AG09309 (cell line): ENCODE results near the gene TTYH1.
"Not testable (repeated sequence)": the region's sequence is repeated elsewhere in the genome, so short reads cannot be mapped to it uniquely, and the experiment has no call there.

ENCODE experiments used
- DNase-seq: peaks from one replicate; pipeline ENCODE4 v3.0.0-alpha.2; 2010; ENCODE audit warnings: low read depth
- H3K4me3 ChIP-seq: 2 replicates; pipeline ENCODE4 v1.5.1; 2011; ENCODE audit warnings: mild to moderate bottlenecking, low read depth, low read length, moderate library complexity; ENCODE audit not compliant: control insufficient read depth
- CTCF ChIP-seq: IDR thresholded peaks from 2 replicates; pipeline ENCODE4 v1.5.1; 2011; ENCODE audit warnings: mild to moderate bottlenecking, low read depth, low read length, inconsistent platforms; ENCODE audit not compliant: insufficient read depth, control insufficient read depth; ENCODE audit errors: missing control alignments

The TTYH1 gene

GRCh38 chr19:54376610-54377285, 38.5 kb upstream of the TTYH1 start:
- H3K4me3 ChIP-seq: no peak overlapping the region
- no peak for TF ChIP-seq CTCF
- no peak for DNase-seq

DNA sequence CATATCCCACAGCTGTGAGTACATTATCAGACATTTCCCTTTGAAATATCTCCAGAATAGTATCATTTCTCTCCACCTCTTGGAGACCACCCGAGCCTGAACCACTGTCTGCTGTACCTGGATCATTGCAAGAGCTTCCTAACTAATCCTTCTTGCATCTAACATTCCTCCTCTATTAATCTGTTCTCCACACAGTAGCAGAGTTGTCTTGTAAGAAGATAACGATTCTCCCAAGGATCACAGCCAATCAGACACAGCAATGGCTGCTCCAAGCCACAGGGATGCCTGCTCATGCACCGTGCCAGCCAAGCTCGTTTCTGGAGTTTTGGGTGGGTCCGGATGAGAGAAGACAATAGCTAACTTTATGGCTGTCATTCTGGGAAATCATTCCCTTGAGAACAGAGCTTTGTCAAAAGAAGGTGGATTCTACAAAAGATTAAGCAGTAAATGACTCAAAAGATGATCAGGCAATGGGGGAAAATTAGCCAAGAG, 36.0 kb upstream of the TTYH1 start:
- no peak for TF ChIP-seq CTCF
- no peak for DNase-seq
- no peak overlapping the region for H3K4me3 ChIP-seq

DNA sequence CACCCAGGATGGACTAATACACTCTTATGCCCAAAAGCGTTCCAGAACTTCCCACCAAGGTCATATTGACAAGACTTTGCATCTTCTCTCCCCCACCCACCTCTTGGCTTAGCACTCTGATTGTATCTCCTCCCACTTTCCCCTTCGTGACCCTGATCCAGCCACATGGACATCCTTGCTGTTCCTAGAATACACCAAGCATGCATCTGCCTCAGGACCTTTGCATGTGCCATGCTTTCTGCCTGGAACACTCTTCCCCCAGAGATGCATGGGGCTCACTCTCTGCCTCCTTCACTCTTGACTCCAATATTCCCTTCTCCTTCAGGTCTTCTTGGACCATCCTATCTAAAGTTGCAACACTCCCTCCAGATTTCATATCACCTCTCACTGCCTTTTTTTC, 34.4 kb upstream of the TTYH1 start:
- DNase-seq: no peak
- no peak overlapping the region for H3K4me3 ChIP-seq
- no peak for TF ChIP-seq CTCF

DNA sequence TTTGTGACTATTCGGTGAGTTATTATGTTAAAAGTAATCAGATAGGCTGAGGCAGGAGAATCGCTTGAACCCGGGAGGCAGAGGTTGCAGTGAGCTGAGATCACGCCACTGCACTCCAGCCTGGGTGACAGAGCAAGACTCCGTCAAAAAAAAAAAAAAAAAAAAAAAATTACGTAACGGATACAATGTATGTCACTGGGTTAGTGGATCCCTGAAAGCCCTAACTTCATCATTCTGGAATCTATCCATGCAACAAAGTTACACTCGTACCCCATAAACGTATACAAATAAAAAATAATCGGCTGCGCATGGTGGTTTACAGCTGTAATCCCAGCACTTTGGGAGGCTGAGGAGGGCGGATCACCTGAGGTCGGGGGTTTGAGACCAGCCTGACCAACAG, 33.2 kb upstream of the TTYH1 start:
- not testable (repeated sequence) for DNase-seq, H3K4me3 ChIP-seq

DNA sequence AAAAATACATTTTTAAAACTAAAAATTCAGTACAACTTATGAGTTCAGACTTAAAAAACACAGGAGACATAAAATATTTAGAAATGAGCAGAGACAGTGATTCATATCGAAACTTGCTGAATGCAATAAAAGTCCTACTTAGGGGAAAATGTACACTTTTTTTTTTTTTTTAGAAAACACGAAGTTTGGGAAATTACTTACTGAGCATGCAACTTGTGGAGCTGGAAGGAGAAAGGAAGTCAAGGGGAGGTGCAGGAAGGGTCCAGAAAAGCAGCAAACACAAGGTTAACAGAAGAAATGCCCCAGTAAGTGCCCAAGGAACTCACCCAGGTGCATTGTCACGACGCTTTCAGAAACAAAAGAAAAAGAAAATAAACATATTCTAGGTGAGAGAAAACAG, 31.9 kb upstream of the TTYH1 start:
- H3K4me3 ChIP-seq: no peak overlapping the region
- TF ChIP-seq CTCF: no peak
- DNase-seq: no peak

GRCh38 chr19:54387991-54388801, 27.1 kb upstream of the TTYH1 start:
- no peak for DNase-seq
- no peak for TF ChIP-seq CTCF
- no peak overlapping the region for H3K4me3 ChIP-seq

GRCh38 chr19:54388802-54389139, 26.5 kb upstream of the TTYH1 start:
- no peak for TF ChIP-seq CTCF
- DNase-seq: no peak
- H3K4me3 ChIP-seq: no peak overlapping the region
